ENCODE measurements around the gene SLC8A2.

SLC8A2 gene

GRCh38 chr19:47470447-47471195, 1.1 kb downstream of the SLC8A2 start:
- ChIA-PET POLR2A (no interaction called here), CTCF (interaction anchor here (0.7 to 1.3 kb wide), 3 partner anchors 14 to 79 kb away, joined by 3 to 4 read pairs (median 4); partner anchors contain the start of gene KPTN)
- DNase-seq (ENCODE audit: extremely low spot score), result no peak
- TF ChIP-seq CTCF (IDR thresholded peaks at IDR 0.05; ENCODE audit: control extremely low read depth, extremely low read depth, low read depth, missing control alignments), result no peak

DNA sequence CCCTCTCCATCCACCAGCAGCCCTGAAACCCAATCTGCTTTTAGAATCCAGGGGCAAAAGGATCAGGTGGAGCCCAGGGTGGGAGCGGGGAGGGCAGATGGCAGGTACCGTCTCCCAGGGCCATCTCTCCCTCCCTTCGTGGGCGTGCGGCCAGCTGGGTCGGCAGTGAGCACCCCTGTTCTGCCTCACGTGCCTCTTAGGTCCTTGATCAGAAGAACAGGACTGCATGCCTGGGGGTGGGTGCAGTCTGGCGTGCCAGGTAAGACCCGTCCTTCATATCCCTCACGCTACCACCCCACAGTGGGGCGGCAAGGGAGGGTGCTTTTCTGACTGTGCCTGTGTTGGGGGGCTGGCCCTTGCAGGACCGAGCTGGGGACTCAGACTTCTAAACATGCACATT, 2.0 kb downstream of the SLC8A2 start:
- ChIA-PET POLR2A (no interaction called here), CTCF (interaction anchor here (1.1 kb wide), 1 partner anchor 14 kb away, joined by 4 read pairs; the partner anchor contains the start of gene KPTN)
- TF ChIP-seq CTCF (IDR thresholded peaks at IDR 0.05; ENCODE audit: control extremely low read depth, extremely low read depth, low read depth, missing control alignments), result no peak

DNA sequence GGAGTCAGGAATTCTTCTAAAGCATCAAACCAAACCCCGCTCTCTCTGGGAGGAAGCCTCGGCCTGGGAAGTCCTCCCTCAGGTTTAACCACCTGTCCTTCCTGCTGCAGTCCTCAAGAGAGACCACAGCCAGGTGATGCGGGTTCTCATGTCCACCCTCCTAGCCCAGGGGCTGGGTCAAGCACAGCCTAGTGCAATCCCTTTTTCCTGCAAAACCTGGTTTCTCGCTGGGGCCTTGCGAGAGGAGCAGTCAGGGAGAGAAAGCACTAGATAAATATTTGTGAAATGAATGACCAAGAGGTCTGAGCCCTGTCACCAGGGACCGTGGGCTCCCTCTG, 2.4 kb downstream of the SLC8A2 start:
- CTCF ChIA-PET, result interaction anchor here (1.1 kb wide), 1 partner anchor 15 kb away, joined by 4 read pairs; the partner anchor contains the start of gene KPTN

More for the DNA sequence above, 2.0 kb downstream of the SLC8A2 start:
- DNase-seq (ENCODE audit: extremely low spot score), result no peak

DNA sequence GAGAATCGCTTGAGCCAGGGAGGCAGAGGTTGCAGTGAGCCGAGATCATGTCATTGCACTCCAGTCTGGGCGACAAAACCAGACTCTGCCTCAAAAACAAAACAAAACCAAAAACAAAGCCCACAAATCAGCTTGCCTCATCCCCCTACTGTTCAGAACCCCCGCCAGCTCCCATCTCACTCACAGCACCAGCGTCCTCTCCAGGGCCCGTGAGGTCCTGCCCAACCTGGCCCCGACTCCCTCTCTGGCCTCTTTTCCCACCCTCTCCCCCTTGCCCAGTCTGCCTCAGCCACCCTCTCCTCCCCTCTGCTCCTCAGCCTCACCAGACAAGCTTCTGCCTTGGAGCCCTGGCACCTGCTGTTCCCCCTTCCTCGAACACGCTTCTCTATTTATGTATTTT, 3.8 kb downstream of the SLC8A2 start:
- ChIA-PET POLR2A (no interaction called here), CTCF (interaction anchor here (1.6 to 1.7 kb wide), 2 partner anchors 15 to 31 kb away, joined by 3 to 5 read pairs; no protein-coding TSS in a partner anchor)
- no peak for TF ChIP-seq CTCF (IDR thresholded peaks at IDR 0.05; ENCODE audit: control extremely low read depth, extremely low read depth, low read depth, missing control alignments)
- DNase-seq (ENCODE audit: extremely low spot score), result no peak

More for the DNA sequence above, 2.4 kb downstream of the SLC8A2 start:
- TF ChIP-seq CTCF (IDR thresholded peaks at IDR 0.05; ENCODE audit: control extremely low read depth, extremely low read depth, low read depth, missing control alignments), result no peak
- no peak for DNase-seq (ENCODE audit: extremely low spot score)
- POLR2A ChIA-PET, result no interaction called here

GRCh38 chr19:47465957-47466356, 5.7 kb downstream of the SLC8A2 start:
- DNase-seq (ENCODE audit: extremely low spot score), result no peak
- TF ChIP-seq CTCF (IDR thresholded peaks at IDR 0.05; ENCODE audit: control extremely low read depth, extremely low read depth, low read depth, missing control alignments), result no peak
- POLR2A ChIA-PET, result no interaction called here
- CTCF ChIA-PET, result interaction anchor here (1.6 kb wide), 1 partner anchor 18 kb away, joined by 4 read pairs; the partner anchor contains the start of gene KPTN

DNA sequence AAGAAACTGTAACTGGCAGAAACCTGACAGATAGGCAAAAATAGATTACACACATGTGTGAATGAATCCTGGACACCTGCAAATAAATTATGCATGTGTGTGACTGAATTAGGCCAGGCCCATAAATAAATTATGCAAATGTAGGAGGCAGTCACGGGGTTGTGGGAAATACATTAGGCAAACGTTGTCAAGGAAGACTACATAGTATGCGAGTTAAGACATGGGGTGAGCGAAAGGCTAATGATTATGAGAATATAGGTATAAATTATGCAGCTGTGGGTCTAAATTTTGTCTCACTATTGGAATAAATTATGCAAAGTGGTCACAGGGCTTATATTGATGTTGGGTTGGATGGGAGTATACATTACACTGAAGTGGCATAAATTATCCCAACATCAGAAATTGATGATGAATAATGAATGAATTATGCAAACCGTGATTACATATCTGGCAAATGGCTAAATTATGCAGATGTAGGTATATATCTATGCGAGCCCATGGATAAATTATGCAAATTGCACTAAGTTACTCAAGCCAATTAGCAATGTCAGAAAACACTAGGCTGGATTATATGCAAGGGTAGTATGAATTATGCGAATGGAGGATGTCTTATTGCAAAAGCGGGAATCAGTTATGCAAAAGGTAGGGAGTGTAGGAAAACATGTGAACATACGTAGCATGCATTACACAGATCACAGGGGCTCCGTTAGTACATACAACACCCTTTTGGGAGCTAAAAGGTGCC, 6.8 kb downstream of the SLC8A2 start:
- ChIA-PET POLR2A (no interaction called here), CTCF (interaction anchor here (1.3 to 2.5 kb wide), 3 partner anchors 19 to 248 kb away, joined by 3 to 6 read pairs (median 4); partner anchors contain the start of genes EHD2 and KPTN)
- DNase-seq (ENCODE audit: extremely low spot score), result no peak
- TF ChIP-seq CTCF (IDR thresholded peaks at IDR 0.05; ENCODE audit: control extremely low read depth, extremely low read depth, low read depth, missing control alignments), result no peak
